ENCODE results near the gene TOP3A.

DNA sequence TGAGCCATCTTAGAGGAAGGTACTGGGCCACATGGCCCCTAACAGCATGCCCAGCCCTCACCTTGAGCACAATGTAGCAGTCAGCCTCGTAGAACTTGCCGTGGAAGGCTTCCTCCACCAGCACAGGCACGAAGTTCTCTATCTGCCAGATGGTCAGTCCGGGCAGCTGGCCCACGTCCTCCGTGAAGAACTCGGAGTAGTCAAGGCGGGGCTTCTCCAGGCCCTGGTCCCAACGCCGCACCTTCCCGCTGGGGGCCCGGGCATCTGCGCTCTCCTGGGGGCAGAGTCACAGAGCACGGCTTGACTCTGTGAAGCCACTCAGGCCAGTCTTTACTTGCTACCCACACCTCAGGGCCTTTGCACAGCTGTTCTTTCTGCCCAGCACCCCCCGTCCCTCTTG lies 63.6 kb downstream of the TOP3A start:
- TF ChIP-seq CTCF (IDR thresholded peaks at IDR 0.05) (no peak), POLR2A (IDR thresholded peaks at IDR 0.05) (no peak)
